Endothelial cell of umbilical vein (primary cell): Measurements from ENCODE around the gene ZP3.

Source experiments
- CTCF ChIP-seq, 2 donors: IDR thresholded peaks; 1 replicate in 1 of 2; 2 replicates in 1 of 2; pipeline ENCODE4 v1.5.1; 2011; ENCODE audit warnings: low read length in 2 of 2, mild to moderate bottlenecking in 2 of 2, moderate library complexity in 2 of 2, control low read depth in 1 of 2, inconsistent platforms in 1 of 2, low read depth in 1 of 2; ENCODE audit not compliant: insufficient read depth in 1 of 2; ENCODE audit errors: extremely low read depth in 1 of 2
- EZH2 ChIP-seq: IDR thresholded peaks from 2 replicates; pipeline ENCODE4 v1.6.1; 2012; ENCODE audit warnings: borderline replicate concordance, low read depth, mild to moderate bottlenecking, moderate library complexity, low read length, inconsistent platforms; ENCODE audit not compliant: severe bottlenecking
- FOS ChIP-seq: IDR thresholded peaks from 2 replicates; pipeline ENCODE4 v1.6.1; 2011; ENCODE audit warnings: mild to moderate bottlenecking, low read length, moderate library complexity, borderline replicate concordance; ENCODE audit not compliant: insufficient read depth
- JUN ChIP-seq: IDR thresholded peaks from 2 replicates; pipeline ENCODE4 v1.6.1; 2011; ENCODE audit warnings: borderline replicate concordance, low read depth; ENCODE audit not compliant: insufficient read length, insufficient read depth
- MAX ChIP-seq: IDR thresholded peaks from 2 replicates; pipeline ENCODE4 v1.6.1; 2011; ENCODE audit not compliant: insufficient read depth, insufficient read length
- MYC ChIP-seq: IDR thresholded peaks from one replicate; pipeline ENCODE4 v1.6.1; 2011; ENCODE audit warnings: mild to moderate bottlenecking, low read depth, low read length
- POLR2A ChIP-seq: IDR thresholded peaks from 2 replicates; pipeline ENCODE4 v1.6.1; 2012; ENCODE audit warnings: low read depth, mild to moderate bottlenecking, control low read depth, low read length
- POLR2AphosphoS5 ChIP-seq: IDR thresholded peaks from 2 replicates; pipeline ENCODE4 v1.6.1; 2012; ENCODE audit warnings: low read depth, mild to moderate bottlenecking, control low read depth, low read length, moderate library complexity; ENCODE audit not compliant: insufficient read depth

- TF ChIP-seq POLR2AphosphoS5: no peak
- TF ChIP-seq POLR2A: no peak
- no peak for TF ChIP-seq CTCF (IDR thresholded peaks at IDR 0.05; ENCODE audit: extremely low read depth in 1 of 2, insufficient read depth in 1 of 2, low read depth in 1 of 2, low read length in 2 of 2)
- no peak for TF ChIP-seq EZH2
- TF ChIP-seq MAX: no peak
- no peak for TF ChIP-seq JUN
- TF ChIP-seq MYC: no peak
- no peak for TF ChIP-seq FOS
These were observed 24.5 kb upstream of the ZP3 start for GRCh38 chr7:76400248-76400647.
